HCT116 (cell line): ENCODE results near the gene MPV17. TPM values are rescaled to one million over a fixed set of nuclear protein-coding genes. Genes with fewer than 3 reads are reported as not detected.

ENCODE experiments used
- ATAC-seq: fragments of 200-7000 bp; cut with Tn5 transposase; 2 replicates; pipeline ENCODE4 v1.9.1; 2020; ENCODE audit warnings: mild to moderate bottlenecking, moderate library complexity
- BruUV-seq: library from RNA; stranded (reverse); fragments of 400-500 nt; replicated peaks from 2 replicates; lab custom pipeline; 2021; lab: Mats Ljungman, UMichigan
- CTCF ChIA-PET: fragments of 300-600 bp; sonication (Branson Sonifier 250); formaldehyde crosslinking; loops from one replicate; lab custom pipeline; 2021; ENCODE audit warnings: antibody characterized with exemption; lab: Charles Lee
- POLR2A ChIA-PET: fragments of 300-600, 350-600 bp; sonication (Branson Sonifier 250); formaldehyde crosslinking; loops from one replicate; lab custom pipeline; 2021; ENCODE audit warnings: antibody characterized with exemption; lab: Charles Lee
- RAD21 ChIA-PET, 2 experiments: fragments of 300-600 bp; sonication (Branson Sonifier 250); formaldehyde crosslinking; loops; one replicate each; lab custom pipeline; 2023; ENCODE audit warnings: low total read pairs in 2 of 2; ENCODE audit not compliant: uncharacterized antibody in 2 of 2, unreplicated experiment in 2 of 2, low non-redundant PET in 1 of 2; lab: Charles Lee
- DNase-seq: peaks from one replicate; pipeline ENCODE4 v3.0.0-alpha.2; 2010; ENCODE audit warnings: low read depth, low spot score
- H2AFZ ChIP-seq: fragments of 200-600 bp; shearing (Covaris generic), sonication (generic); 2 replicates; pipeline ENCODE4 v1.6.1; 2017; ENCODE audit warnings: low read depth, mixed run types, mixed read lengths, antibody characterized with exemption, low read length; ENCODE audit not compliant: poor library complexity, severe bottlenecking
- H3K27ac ChIP-seq: 2 replicates; pipeline ENCODE4 v1.5.1; 2012; ENCODE audit warnings: low read depth, low read length
- H3K27me3 ChIP-seq: fragments of 200-600 bp; sonication (generic); 2 replicates; pipeline ENCODE4 v1.6.1; 2016; ENCODE audit warnings: mixed run types, low read length, mixed read lengths; ENCODE audit not compliant: insufficient read depth
- H3K36me3 ChIP-seq, 2 experiments: fragments of 200-500 bp in 1 of 2; fragments of 200-600 bp in 1 of 2; sonication (Bioruptor generic) in 1 of 2; sonication (generic) in 1 of 2; 2 replicates each; pipeline versions ENCODE4 v1.5.1 to v1.6.1; 2014 to 2016; ENCODE audit warnings: low read length in 2 of 2, inconsistent platforms in 1 of 2, mixed read lengths in 1 of 2, mixed run types in 1 of 2; ENCODE audit not compliant: insufficient read depth in 2 of 2, control insufficient read depth in 1 of 2
- H3K4me1 ChIP-seq, 2 experiments: fragments of 200-600 bp in 1 of 2; sonication (generic) in 1 of 2; 2 replicates each; pipeline versions ENCODE4 v1.5.1 to v1.6.1; 2012 to 2017; ENCODE audit warnings: low read length in 2 of 2, inconsistent platforms in 1 of 2, mild to moderate bottlenecking in 1 of 2, mixed read lengths in 1 of 2, mixed run types in 1 of 2, moderate library complexity in 1 of 2; ENCODE audit not compliant: insufficient read depth in 2 of 2, control insufficient read depth in 1 of 2
- H3K4me2 ChIP-seq: fragments of 200-600 bp; sonication (generic); 2 replicates; pipeline ENCODE4 v1.6.1; 2017; ENCODE audit warnings: mixed run types, low read length, mixed read lengths
- H3K4me3 ChIP-seq, 2 experiments: fragments of 200-600 bp in 1 of 2; sonication (generic) in 1 of 2; replicated peaks in 1 of 2; 2 replicates each; pipeline ENCODE4 v1.5.1; 2011 to 2016; ENCODE audit warnings: low read length in 2 of 2, control low read depth in 1 of 2, low read depth in 1 of 2, mild to moderate bottlenecking in 1 of 2, mixed read lengths in 1 of 2, mixed run types in 1 of 2
- H3K79me2 ChIP-seq: fragments of 200-600 bp; sonication (generic); 2 replicates; pipeline ENCODE4 v1.6.1; 2017; ENCODE audit warnings: mild to moderate bottlenecking, mixed run types, low read length, moderate library complexity, mixed read lengths; ENCODE audit not compliant: insufficient read depth
- H3K9ac ChIP-seq: fragments of 200-600 bp; sonication (generic); 2 replicates; pipeline ENCODE4 v1.6.1; 2016; ENCODE audit warnings: low read length, mixed read lengths
- H3K9me2 ChIP-seq: fragments of 200-600 bp; sonication (generic), shearing (Covaris generic); 2 replicates; pipeline ENCODE4 v1.6.1; 2017; ENCODE audit warnings: mixed run types, mild to moderate bottlenecking, moderate library complexity; ENCODE audit not compliant: insufficient read depth
- H3K9me3 ChIP-seq, 2 experiments: fragments of 200-500 bp in 1 of 2; fragments of 200-600 bp in 1 of 2; sonication (Bioruptor generic) in 1 of 2; sonication (generic) in 1 of 2; 2 replicates each; pipeline ENCODE4 v1.6.1; 2014 to 2017; ENCODE audit warnings: low read length in 2 of 2, mixed read lengths in 2 of 2, inconsistent platforms in 1 of 2, low read depth in 1 of 2, mild to moderate bottlenecking in 1 of 2, mixed run types in 1 of 2, moderate library complexity in 1 of 2; ENCODE audit not compliant: control insufficient read depth in 1 of 2, insufficient read depth in 1 of 2
- H4K20me1 ChIP-seq: fragments of 200-600 bp; sonication (generic), shearing (Covaris generic); 2 replicates; pipeline ENCODE4 v1.6.1; 2017; ENCODE audit warnings: mixed run types, mild to moderate bottlenecking, moderate library complexity; ENCODE audit not compliant: insufficient read depth
- CBX3 ChIP-seq: IDR thresholded peaks from 2 replicates; pipeline ENCODE4 v1.6.1; 2012; ENCODE audit warnings: low read depth
- EGR1 ChIP-seq: IDR thresholded peaks from 2 replicates; pipeline ENCODE4 v1.6.1; 2012; ENCODE audit warnings: low read depth
- EZH2phosphoT487 ChIP-seq: fragments of 200-600 bp; IDR thresholded peaks from 2 replicates; pipeline ENCODE4 v1.6.1; 2018; ENCODE audit warnings: antibody characterized with exemption, borderline replicate concordance
- MAX ChIP-seq: IDR thresholded peaks from 2 replicates; pipeline ENCODE4 v1.6.1; 2012
- ZBTB33 ChIP-seq: IDR thresholded peaks from 2 replicates; pipeline ENCODE4 v1.6.1; 2011; ENCODE audit warnings: mild to moderate bottlenecking, low read length, moderate library complexity; ENCODE audit not compliant: insufficient replicate concordance; ENCODE audit errors: extremely low read depth
- intact Hi-C: fragments of 100-400 bp; cut with micrococcal nuclease; formaldehyde crosslinking; loops from 2 replicates; pipeline ENCODE4 v1.10.0; 2022
- total RNA-seq: library from RNA; stranded (reverse); gene quantifications from one replicate; pipeline ENCODE4 v1.2.1, GENCODE V29; 2021; ENCODE audit not compliant: unreplicated experiment
- TF ChIP-seq, protein P1 (sequence below): IDR thresholded peaks from 2 replicates; pipeline ENCODE4 v1.6.1; 2012

Gene MPV17
- total RNA-seq, 1 experiment from 2014 or later: 55.4 TPM

DNA sequence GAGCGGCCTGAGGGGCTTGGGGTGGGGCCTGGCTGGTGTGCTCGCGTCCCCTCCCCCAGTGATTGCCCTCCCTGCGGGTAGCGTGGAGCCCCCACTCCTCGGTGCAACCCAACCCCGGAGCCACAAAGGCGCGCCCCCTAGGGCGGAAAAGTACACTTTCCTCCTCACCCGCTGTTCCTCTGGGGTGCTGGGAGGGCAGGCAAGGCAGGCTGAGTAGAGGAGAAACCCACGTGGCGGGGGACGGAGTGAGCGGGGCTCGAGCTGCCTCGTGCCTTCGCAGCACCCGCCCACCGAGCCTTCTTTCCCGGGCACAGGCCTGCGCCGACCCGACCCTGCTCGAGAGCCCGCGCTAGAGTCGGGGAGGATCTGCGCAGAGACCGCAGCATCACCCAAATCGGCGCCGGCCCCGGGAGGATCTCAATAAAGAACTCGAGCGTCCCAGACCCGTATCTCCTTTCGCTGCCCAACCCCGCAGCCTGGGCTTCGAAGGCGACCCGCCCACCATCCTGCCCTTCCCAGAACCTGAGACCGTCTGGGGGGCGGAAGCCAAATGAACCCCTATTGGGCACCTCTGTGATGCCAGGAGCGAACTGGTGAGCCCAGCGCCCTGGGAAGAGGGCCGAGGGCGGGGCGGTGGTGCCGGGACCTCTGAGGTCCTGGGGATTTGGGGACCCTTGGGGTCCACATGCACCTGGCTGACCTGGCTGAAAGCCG, 16.2 kb downstream of the MPV17 start:
- DNase-seq: no peak
- no peak overlapping the region for H3K4me3 ChIP-seq
- H4K20me1 ChIP-seq: no peaks in the 10 kb centered on the region
- TF ChIP-seq, protein P1, sequence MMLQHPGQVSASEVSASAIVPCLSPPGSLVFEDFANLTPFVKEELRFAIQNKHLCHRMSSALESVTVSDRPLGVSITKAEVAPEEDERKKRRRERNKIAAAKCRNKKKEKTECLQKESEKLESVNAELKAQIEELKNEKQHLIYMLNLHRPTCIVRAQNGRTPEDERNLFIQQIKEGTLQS: no peak
- TF ChIP-seq ZBTB33 (no peak), EZH2phosphoT487 (no peak), CBX3 (no peak), EGR1 (no peak), MAX (no peak)
- intact Hi-C loops: no loop called here
- H3K9me2 ChIP-seq: no peaks in the 10 kb centered on the region
- H3K27me3 ChIP-seq: no peaks in the 10 kb centered on the region
- RAD21 ChIA-PET: no interaction called here
- POLR2A ChIA-PET: no interaction called here
- H3K4me1 ChIP-seq: peaks cover 0 to 8% of the 10 kb centered on the region in 2 experiments; a peak in 3 of 4 replicates
- no peak for ATAC-seq
- H3K9ac ChIP-seq: no peak overlapping the region
- H3K36me3 ChIP-seq: peaks cover 0 to 5% of the 10 kb centered on the region in 2 experiments; a peak in 1 of 4 replicates
- H2AFZ ChIP-seq: no peak overlapping the region
- CTCF ChIA-PET: no interaction called here
- no peaks in the 10 kb centered on the region for H3K79me2 ChIP-seq
- H3K27ac ChIP-seq: no peak overlapping the region
- no peak overlapping the region for H3K4me2 ChIP-seq
- H3K9me3 ChIP-seq: no peaks in the 10 kb centered on the region
- no TSS peak for BruUV-seq
